GM19240 (cell line): ENCODE results near the gene RPL27A.

Experiments used
- DNase-seq: peaks from one replicate; pipeline ENCODE4 v3.0.0; 2011; ENCODE audit warnings: low spot score; ENCODE audit not compliant: insufficient read length

RPL27A gene

GRCh38 chr11:8720868-8721608, 38.4 kb downstream of the RPL27A start:
- no peak for DNase-seq

- no peak for DNase-seq
Observed at GRCh38 chr11:8721609-8722500, 39.3 kb downstream of the RPL27A start.

GRCh38 chr11:8722809-8723208, 40.2 kb downstream of the RPL27A start:
- no peak for DNase-seq

GRCh38 chr11:8723711-8724110, 41.1 kb downstream of the RPL27A start:
- no peak for DNase-seq

GRCh38 chr11:8724682-8725081, 42.1 kb downstream of the RPL27A start:
- DNase-seq: no peak

GRCh38 chr11:8726395-8726794, 43.8 kb downstream of the RPL27A start:
- DNase-seq: no peak

GRCh38 chr11:8728563-8728962, 46.0 kb downstream of the RPL27A start:
- DNase-seq: no peak

- no peak for DNase-seq
Observed at GRCh38 chr11:8729067-8729466, 46.5 kb downstream of the RPL27A start.

GRCh38 chr11:8729837-8730696, 47.5 kb downstream of the RPL27A start:
- DNase-seq: no peak

- no peak for DNase-seq
Observed at GRCh38 chr11:8730697-8731020, 48.1 kb downstream of the RPL27A start.

GRCh38 chr11:8731647-8732323, 49.2 kb downstream of the RPL27A start:
- DNase-seq: no peak

- no peak for DNase-seq
Observed at GRCh38 chr11:8732324-8732670, 49.7 kb downstream of the RPL27A start.

GRCh38 chr11:8732748-8733241, 50.2 kb downstream of the RPL27A start:
- no peak for DNase-seq

GRCh38 chr11:8733852-8734251, 51.3 kb downstream of the RPL27A start:
- no peak for DNase-seq

- DNase-seq: no peak
Observed at GRCh38 chr11:8735094-8735493, 52.5 kb downstream of the RPL27A start.

GRCh38 chr11:8739309-8739793, 56.8 kb downstream of the RPL27A start:
- DNase-seq: no peak
